Adrenal gland (tissue), 5 donors: ENCODE results near the gene LBX1.

Experiments
- CTCF ChIP-seq, 6 experiments: fragments of 450-650 bp in 4 of 6; fragments of 200-600 bp in 2 of 6; sonication (generic) in 1 of 6; IDR thresholded peaks; 1 replicate in 5 of 6; 2 replicates in 1 of 6; pipeline versions ENCODE4 v1.5.1 to v1.8.0; 2016 to 2021; ENCODE audit warnings: antibody characterized with exemption in 6 of 6, mild to moderate bottlenecking in 2 of 6, moderate library complexity in 1 of 6
- POLR2A ChIP-seq, 2 donors: fragments of 450-650 bp; IDR thresholded peaks; one replicate each; pipeline ENCODE4 v1.6.1; 2017; ENCODE audit warnings: antibody characterized with exemption in 2 of 2, mild to moderate bottlenecking in 2 of 2, moderate library complexity in 1 of 2
- donor health status: DM: no; HTN: no; CAD: no.

DNA sequence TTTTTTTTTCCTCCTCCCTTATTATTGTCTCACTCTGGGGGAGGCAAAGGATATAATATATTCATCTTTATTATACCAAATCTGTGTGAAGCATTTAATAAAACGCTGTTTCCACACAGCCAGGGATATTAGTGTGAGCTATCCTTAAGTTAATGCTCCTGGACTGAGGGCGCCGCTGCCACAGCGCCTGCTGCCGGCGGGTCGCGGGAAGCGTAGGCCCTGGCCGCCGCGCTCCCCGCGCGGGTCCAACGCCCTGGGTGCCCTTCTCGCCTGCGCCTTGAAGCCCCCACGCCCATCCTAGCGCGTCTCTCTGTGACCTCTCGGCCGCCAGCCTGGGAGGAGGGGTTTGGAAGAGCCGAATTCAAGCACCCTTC lies 9.5 kb upstream of the LBX1 start:
- peak in 3 of 6 experiments; percentile 12 to 41 (median 27) for TF ChIP-seq CTCF (IDR thresholded peaks at IDR 0.05)
- TF ChIP-seq POLR2A (IDR thresholded peaks at IDR 0.05) = no peak
